HEK293 (cell line): ENCODE data around the gene ELF3.
A peak's percentile ranks its signal among the peaks of the same experiment; 100 is the strongest.

Experiments used
- CTCF ChIA-PET: fragments of 350-600 bp; formaldehyde crosslinking; extraction: SDS; loops from one replicate; lab custom pipeline; 2021; ENCODE audit warnings: antibody characterized with exemption; lab: Yijun Ruan, JAX
- POLR2A ChIA-PET: fragments of 300-600 bp; formaldehyde crosslinking; extraction: SDS; loops from one replicate; lab custom pipeline; 2020; ENCODE audit warnings: antibody characterized with exemption, inconsistent platforms; lab: Yijun Ruan, JAX
- H3K27ac ChIP-seq: fragments of 200-500 bp; sonication (Bioruptor generic); 2 replicates; pipeline ENCODE4 v1.5.1; 2014; ENCODE audit warnings: low read depth, low read length, control low read depth, inconsistent platforms; ENCODE audit errors: extremely low read depth
- H3K36me3 ChIP-seq, 2 experiments: fragments of 200-500 bp in 1 of 2; sonication (Bioruptor generic) in 1 of 2; 1 replicate in 1 of 2; 2 replicates in 1 of 2; pipeline ENCODE4 v1.5.1; 2014 to 2017; ENCODE audit warnings: inconsistent platforms in 2 of 2, low read length in 2 of 2; ENCODE audit not compliant: control insufficient read depth in 2 of 2, insufficient read depth in 1 of 2
- H3K4me1 ChIP-seq: fragments of 200-500 bp; sonication (Bioruptor generic); 2 replicates; pipeline ENCODE4 v1.5.1; 2014; ENCODE audit warnings: mild to moderate bottlenecking, low read length, inconsistent platforms; ENCODE audit not compliant: control insufficient read depth, insufficient read depth
- H3K4me3 ChIP-seq: 2 replicates; pipeline ENCODE4 v1.5.1; 2011; ENCODE audit warnings: low read depth, mild to moderate bottlenecking, control low read depth, low read length, moderate library complexity
- H3K9me3 ChIP-seq: fragments of 200-500 bp; sonication (Bioruptor generic); 2 replicates; pipeline ENCODE4 v1.5.1; 2014; ENCODE audit warnings: low read depth, low read length, inconsistent platforms; ENCODE audit not compliant: control insufficient read depth, insufficient read depth
- ZNF10 ChIP-seq: fragments of 450-650 bp; formaldehyde crosslinking; IDR thresholded peaks from 2 replicates; pipeline ENCODE4 v1.5.1; 2017; ENCODE audit warnings: missing biosample characterization, missing genetic modification characterization
- ZNF121 ChIP-seq: fragments of 450-650 bp; formaldehyde crosslinking; IDR thresholded peaks from 2 replicates; pipeline ENCODE4 v1.5.1; 2016; ENCODE audit warnings: missing biosample characterization, missing genetic modification characterization
- ZNF169 ChIP-seq: fragments of 450-650 bp; formaldehyde crosslinking; IDR thresholded peaks from 2 replicates; pipeline ENCODE4 v1.5.1; 2016; ENCODE audit warnings: missing biosample characterization, missing genetic modification characterization
- ZNF26 ChIP-seq: fragments of 450-650 bp; formaldehyde crosslinking; IDR thresholded peaks from 2 replicates; pipeline ENCODE4 v1.5.1; 2016; ENCODE audit warnings: missing biosample characterization, missing genetic modification characterization
- ZNF513 ChIP-seq: fragments of 450-650 bp; IDR thresholded peaks from 2 replicates; pipeline ENCODE4 v1.5.1; 2018; ENCODE audit warnings: missing biosample characterization, missing genetic modification characterization
- ZNF561 ChIP-seq: fragments of 450-650 bp; IDR thresholded peaks from 2 replicates; pipeline ENCODE4 v1.5.1; 2018; ENCODE audit warnings: missing biosample characterization, missing genetic modification characterization, borderline replicate concordance
- ZNF626 ChIP-seq: fragments of 450-650 bp; sonication (Bioruptor Pico); formaldehyde crosslinking; IDR thresholded peaks from 2 replicates; pipeline ENCODE4 v1.5.1; 2018; ENCODE audit warnings: missing biosample characterization, missing genetic modification characterization, inconsistent platforms
- ZNF654 ChIP-seq: fragments of 450-650 bp; formaldehyde crosslinking; IDR thresholded peaks from 2 replicates; pipeline ENCODE4 v1.5.1; 2016; ENCODE audit warnings: low read depth, missing biosample characterization, missing genetic modification characterization
- ZNF664 ChIP-seq: fragments of 450-650 bp; formaldehyde crosslinking; IDR thresholded peaks from 2 replicates; pipeline ENCODE4 v1.5.1; 2016; ENCODE audit warnings: missing biosample characterization, missing genetic modification characterization
- ZNF791 ChIP-seq: fragments of 450-650 bp; formaldehyde crosslinking; IDR thresholded peaks from 2 replicates; pipeline ENCODE4 v1.5.1; 2016; ENCODE audit warnings: missing biosample characterization, missing genetic modification characterization
- ZSCAN30 ChIP-seq: fragments of 450-650 bp; IDR thresholded peaks from 2 replicates; pipeline ENCODE4 v1.5.1; 2018; ENCODE audit warnings: missing biosample characterization, mild to moderate bottlenecking, missing genetic modification characterization, moderate library complexity
- ZSCAN4 ChIP-seq: fragments of 450-650 bp; formaldehyde crosslinking; IDR thresholded peaks from 2 replicates; pipeline ENCODE4 v1.5.1; 2017; ENCODE audit warnings: missing biosample characterization, missing genetic modification characterization

The ELF3 gene

GRCh38 chr1:201984446-201984845 lies 25.9 kb upstream of the ELF3 start (continued):
- TF ChIP-seq ZNF169, result no peak
- no peak for TF ChIP-seq ZNF10 (tag by site-specific recombination)
- TF ChIP-seq ZSCAN30, result no peak

- no peaks in the 10 kb centered on the region for H3K9me3 ChIP-seq
- peaks cover 9 to 20% of the 10 kb centered on the region in 2 experiments; a peak in 2 of 3 replicates for H3K36me3 ChIP-seq
- no peak overlapping the region for H3K4me3 ChIP-seq
- ChIA-PET POLR2A (interaction anchor here (1.0 kb wide), 1 partner anchor 14 kb away, joined by 3 read pairs; no protein-coding TSS in a partner anchor), CTCF (interaction anchor here (0.7 to 3.3 kb wide), 4 partner anchors 14 to 297 kb away, joined by 4 to 14 read pairs (median 4); no protein-coding TSS in a partner anchor)
- no peaks in the 10 kb centered on the region for H3K4me1 ChIP-seq
- H3K27ac ChIP-seq, result no peak overlapping the region
- TF ChIP-seq ZNF791 (tag by site-specific recombination) (no peak), ZNF664 (peak; percentile 94)
Observed at GRCh38 chr1:201985355-201985754, 25.0 kb upstream of the ELF3 start.

- ChIA-PET POLR2A (no interaction called here), CTCF (interaction anchor here (0.6 to 2.3 kb wide), 6 partner anchors 10 to 285 kb away, joined by 3 to 8 read pairs (median 4); partner anchors contain the start of gene ELF3)
- no peak overlapping the region for H3K4me3 ChIP-seq
- H3K9me3 ChIP-seq, result no peaks in the 10 kb centered on the region
- no peak overlapping the region for H3K27ac ChIP-seq
- no peaks in the 10 kb centered on the region for H3K4me1 ChIP-seq
- TF ChIP-seq ZNF561 (tag by site-specific recombination) (no peak), ZNF626 (no peak), ZSCAN4 (tag by site-specific recombination) (no peak), ZNF169 (no peak), ZNF26 (tag by site-specific recombination) (no peak)
- peaks cover 25 to 50% of the 10 kb centered on the region in 2 experiments for H3K36me3 ChIP-seq
Observed at GRCh38 chr1:201988601-201989000, 21.8 kb upstream of the ELF3 start.

GRCh38 chr1:201989354-201990128 lies 20.8 kb upstream of the ELF3 start:
- H3K27ac ChIP-seq, result no peak overlapping the region
- CTCF ChIA-PET, result interaction anchor here (0.7 to 2.3 kb wide), 4 partner anchors 9 to 130 kb away, joined by 3 to 8 read pairs (median 3); partner anchors contain the start of gene ELF3
- no peaks in the 10 kb centered on the region for H3K9me3 ChIP-seq
- no peaks in the 10 kb centered on the region for H3K4me1 ChIP-seq
- H3K4me3 ChIP-seq, result no peak overlapping the region
- H3K36me3 ChIP-seq, result peaks cover 25 to 60% of the 10 kb centered on the region in 2 experiments
- TF ChIP-seq ZNF626 (no peak), ZNF121 (tag by site-specific recombination) (peak; percentile 74), ZNF513 (tag by site-specific recombination) (no peak), ZNF654 (no peak)
- TF ChIP-seq, all 188 proteins: peak for 1
- POLR2A ChIA-PET, result no interaction called here
